MCF 10A (cell line): ENCODE results near the gene RAI1. TPM values are rescaled to one million over a fixed set of nuclear protein-coding genes. Genes with fewer than 3 reads are reported as not detected.

Experiments used
- BruUV-seq: library from RNA; stranded (reverse); fragments of 400-500 nt; replicated peaks from 2 replicates; lab custom pipeline; 2021; lab: Mats Ljungman, UMichigan
- CTCF ChIA-PET: fragments of 300-600 bp; sonication (Branson Sonifier 250); formaldehyde crosslinking; extraction: SDS; loops from one replicate; lab custom pipeline; 2021; ENCODE audit warnings: antibody characterized with exemption, inconsistent platforms; lab: Yijun Ruan, JAX
- POLR2A ChIA-PET: fragments of 300-600, 350-650 bp; sonication (Branson Sonifier 250); formaldehyde crosslinking; extraction: SDS; loops from one replicate; lab custom pipeline; 2020; ENCODE audit warnings: antibody characterized with exemption, inconsistent platforms; lab: Yijun Ruan, JAX
- DNase-seq: peaks from one replicate; pipeline ENCODE4 v3.0.0-alpha.2; 2018; ENCODE audit not compliant: unreplicated experiment
- H3K27ac Mint-ChIP-seq: one replicate; pipeline ENCODE4 v1.8.0; 2022; ENCODE audit warnings: mild to moderate bottlenecking, low read depth, mixed read lengths; ENCODE audit not compliant: unreplicated experiment
- H3K27me3 Mint-ChIP-seq: one replicate; pipeline ENCODE4 v1.8.0; 2022; ENCODE audit warnings: mixed read lengths; ENCODE audit not compliant: insufficient read depth, unreplicated experiment
- H3K36me3 Mint-ChIP-seq: one replicate; pipeline ENCODE4 v1.8.0; 2022; ENCODE audit warnings: mild to moderate bottlenecking, moderate library complexity, mixed read lengths; ENCODE audit not compliant: insufficient read depth, unreplicated experiment
- H3K4me1 Mint-ChIP-seq: one replicate; pipeline ENCODE4 v1.8.0; 2022; ENCODE audit warnings: mixed read lengths; ENCODE audit not compliant: insufficient read depth, unreplicated experiment
- H3K4me3 Mint-ChIP-seq: one replicate; pipeline ENCODE4 v1.8.0; 2022; ENCODE audit warnings: mild to moderate bottlenecking, moderate library complexity, mixed read lengths; ENCODE audit not compliant: unreplicated experiment
- H3K9me3 Mint-ChIP-seq: one replicate; pipeline ENCODE4 v1.8.0; 2022; ENCODE audit warnings: mixed read lengths; ENCODE audit not compliant: unreplicated experiment
- intact Hi-C: fragments of 100-400 bp; cut with micrococcal nuclease; formaldehyde crosslinking; loops from 2 replicates; pipeline ENCODE4 v1.14.1; 2022
- total RNA-seq: library from RNA; stranded (reverse); gene quantifications from 2 replicates; pipeline ENCODE4 v1.2.3, GENCODE V29; 2022
- TF ChIP-seq, protein P1 (sequence below): fragments of 200-600 bp; IDR thresholded peaks from one replicate; pipeline ENCODE4 v1.8.0; 2022; ENCODE audit warnings: antibody characterized with exemption, mild to moderate bottlenecking; ENCODE audit not compliant: unreplicated experiment

RAI1 gene
- total RNA-seq, 1 experiment from 2014 or later: 30.4 TPM

- Mint-ChIP-seq H3K36me3 (peaks cover 67% of the 10 kb centered on the region), H3K9me3 (no peaks in the 10 kb centered on the region), H3K27ac (no peak overlapping the region), H3K4me1 (peaks cover 10% of the 10 kb centered on the region), H3K27me3 (no peaks in the 10 kb centered on the region), H3K4me3 (no peak overlapping the region)
- DNase-seq: no peak
- ChIA-PET CTCF (interaction anchor here (0.5 to 5.5 kb wide), 6 partner anchors 8 to 200 kb away, joined by 3 to 92 read pairs (median 4); no protein-coding TSS in a partner anchor), POLR2A (interaction anchor here (0.6 to 4.0 kb wide), 2 partner anchors 27 to 123 kb away, joined by 3 to 17 read pairs; no protein-coding TSS in a partner anchor)
- BruUV-seq: no TSS peak
- intact Hi-C loops: no loop called here
- TF ChIP-seq, protein P1, sequence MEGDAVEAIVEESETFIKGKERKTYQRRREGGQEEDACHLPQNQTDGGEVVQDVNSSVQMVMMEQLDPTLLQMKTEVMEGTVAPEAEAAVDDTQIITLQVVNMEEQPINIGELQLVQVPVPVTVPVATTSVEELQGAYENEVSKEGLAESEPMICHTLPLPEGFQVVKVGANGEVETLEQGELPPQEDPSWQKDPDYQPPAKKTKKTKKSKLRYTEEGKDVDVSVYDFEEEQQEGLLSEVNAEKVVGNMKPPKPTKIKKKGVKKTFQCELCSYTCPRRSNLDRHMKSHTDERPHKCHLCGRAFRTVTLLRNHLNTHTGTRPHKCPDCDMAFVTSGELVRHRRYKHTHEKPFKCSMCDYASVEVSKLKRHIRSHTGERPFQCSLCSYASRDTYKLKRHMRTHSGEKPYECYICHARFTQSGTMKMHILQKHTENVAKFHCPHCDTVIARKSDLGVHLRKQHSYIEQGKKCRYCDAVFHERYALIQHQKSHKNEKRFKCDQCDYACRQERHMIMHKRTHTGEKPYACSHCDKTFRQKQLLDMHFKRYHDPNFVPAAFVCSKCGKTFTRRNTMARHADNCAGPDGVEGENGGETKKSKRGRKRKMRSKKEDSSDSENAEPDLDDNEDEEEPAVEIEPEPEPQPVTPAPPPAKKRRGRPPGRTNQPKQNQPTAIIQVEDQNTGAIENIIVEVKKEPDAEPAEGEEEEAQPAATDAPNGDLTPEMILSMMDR: no peak
These were observed 133.2 kb downstream of the RAI1 start for GRCh38 chr17:17814162-17815061.

DNA sequence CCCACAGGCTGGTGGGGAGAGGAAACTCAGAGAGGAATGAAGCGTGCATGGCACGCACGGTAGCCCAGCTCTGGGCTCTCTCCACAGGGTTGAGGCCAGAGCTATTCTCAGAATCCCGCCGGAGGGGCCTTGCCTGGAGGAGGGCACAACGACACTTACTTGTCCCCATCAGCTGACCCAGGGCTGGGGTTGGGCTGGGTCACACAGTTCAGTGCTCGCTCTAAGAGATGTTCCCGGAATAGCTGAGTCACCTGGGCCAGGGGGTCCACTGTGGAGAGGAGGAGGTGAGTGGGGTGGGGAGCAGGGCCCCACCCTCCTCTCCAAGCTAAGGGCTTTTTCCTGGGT lies 133.8 kb downstream of the RAI1 start:
- Mint-ChIP-seq H3K27ac (no peak overlapping the region), H3K36me3 (peaks cover 69% of the 10 kb centered on the region), H3K4me1 (peaks cover 16% of the 10 kb centered on the region), H3K4me3 (no peak overlapping the region), H3K27me3 (no peaks in the 10 kb centered on the region), H3K9me3 (no peaks in the 10 kb centered on the region)
- no TSS peak for BruUV-seq
- CTCF ChIA-PET: interaction anchor here (0.5 to 1.1 kb wide), 3 partner anchors 11 to 200 kb away, joined by 3 to 4 read pairs (median 4); no protein-coding TSS in a partner anchor
- intact Hi-C loops: no loop called here
- POLR2A ChIA-PET: interaction anchor here (4.0 kb wide), 1 partner anchor 26 kb away, joined by 17 read pairs; no protein-coding TSS in a partner anchor
- no peak for DNase-seq
- TF ChIP-seq, protein P1: no peak

DNA sequence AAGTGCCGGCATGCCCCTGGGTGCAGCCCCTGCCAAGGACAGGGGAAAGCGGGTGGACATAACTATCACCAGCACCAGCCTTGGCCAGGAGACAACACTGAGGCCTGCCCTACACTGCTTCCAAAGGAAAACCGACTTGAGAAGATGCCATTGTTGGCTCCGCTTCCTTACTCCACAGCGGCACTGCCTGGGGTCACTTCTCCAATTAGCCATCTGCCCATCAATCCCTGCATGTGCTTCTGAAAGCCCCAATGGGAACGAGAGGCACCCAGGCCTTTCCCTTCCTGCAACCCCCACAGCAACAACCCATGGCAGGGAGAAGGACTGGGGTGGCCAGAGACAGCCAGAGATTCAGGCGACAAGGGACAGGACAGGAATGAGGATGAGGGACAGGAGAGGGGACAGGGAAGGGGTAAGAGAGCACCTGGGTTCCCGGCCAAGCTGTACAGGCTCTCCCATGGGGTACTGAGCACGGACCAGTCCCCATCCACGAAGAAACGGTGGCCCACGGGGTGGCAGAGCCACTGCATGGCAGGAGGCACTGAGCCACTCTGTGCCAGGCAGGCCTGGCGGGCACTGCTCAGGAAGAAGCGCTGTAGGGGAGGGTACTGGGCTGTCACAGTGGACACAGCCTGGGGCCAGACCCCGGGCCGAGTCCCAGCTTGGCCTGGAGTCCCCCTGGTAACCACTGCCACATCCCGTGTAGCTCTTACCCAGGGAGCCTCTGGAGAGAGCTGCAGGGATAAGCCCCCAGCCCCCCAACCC lies 134.4 kb downstream of the RAI1 start:
- no peaks in the 10 kb centered on the region for H3K9me3 Mint-ChIP-seq
- peaks cover 22% of the 10 kb centered on the region for H3K4me1 Mint-ChIP-seq
- intact Hi-C loops: no loop called here
- TF ChIP-seq, protein P1: no peak
- H3K4me3 Mint-ChIP-seq: no peak overlapping the region
- CTCF ChIA-PET: interaction anchor here (1.1 kb wide), 1 partner anchor 104 kb away, joined by 4 read pairs; no protein-coding TSS in a partner anchor
- H3K36me3 Mint-ChIP-seq: peaks cover 63% of the 10 kb centered on the region
- no TSS peak for BruUV-seq
- DNase-seq: no peak
- H3K27me3 Mint-ChIP-seq: no peaks in the 10 kb centered on the region
- POLR2A ChIA-PET: interaction anchor here (0.8 kb wide), 1 partner anchor 103 kb away, joined by 3 read pairs; no protein-coding TSS in a partner anchor
- H3K27ac Mint-ChIP-seq: no peak overlapping the region
